RPMI8226 (cell line): ENCODE results near the gene CACNG8.

Experiments used
- DNase-seq: peaks from one replicate; pipeline ENCODE4 v3.0.0-alpha.2; 2015

Gene CACNG8

DNA sequence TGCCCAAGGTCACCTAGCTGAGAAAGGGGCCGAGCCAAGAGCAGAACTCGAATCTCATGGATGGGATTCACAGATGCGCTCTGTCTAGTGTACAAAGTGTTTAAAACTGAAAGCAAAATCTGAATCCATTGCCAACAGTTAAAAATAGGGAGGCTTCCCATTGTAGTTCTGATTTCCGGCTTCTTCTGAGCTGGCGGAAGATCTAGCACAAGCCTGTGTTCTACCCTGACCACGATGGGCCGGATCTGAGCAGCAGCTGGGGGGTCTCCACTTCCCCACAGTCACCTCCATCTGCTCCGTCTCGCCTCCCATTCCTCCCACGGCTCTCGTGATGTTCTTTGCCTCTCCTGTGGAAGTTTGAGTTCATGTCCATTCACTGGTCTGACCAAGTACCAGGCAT lies 2.4 kb downstream of the CACNG8 start:
- peak; percentile 30 for DNase-seq

DNA sequence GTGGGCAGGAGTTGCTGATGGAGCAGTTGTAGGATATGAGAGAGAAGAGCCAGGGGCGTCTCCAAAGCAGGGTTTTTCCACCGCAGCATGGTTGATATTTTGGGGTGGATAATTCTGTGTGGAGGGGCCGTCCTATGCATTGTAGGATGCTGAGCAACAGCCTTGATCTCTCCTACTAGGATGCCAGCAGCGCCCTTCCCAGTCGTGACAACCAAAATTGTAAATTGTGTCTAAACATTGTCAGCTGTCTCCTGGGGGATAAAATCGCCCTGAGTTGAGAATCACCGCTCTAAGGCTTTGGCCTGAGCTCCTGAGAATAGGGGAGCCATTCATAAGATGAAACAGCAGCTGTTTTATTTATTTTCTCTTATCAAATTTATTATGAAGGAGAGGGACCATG lies 4.2 kb downstream of the CACNG8 start:
- DNase-seq, result no peak

DNA sequence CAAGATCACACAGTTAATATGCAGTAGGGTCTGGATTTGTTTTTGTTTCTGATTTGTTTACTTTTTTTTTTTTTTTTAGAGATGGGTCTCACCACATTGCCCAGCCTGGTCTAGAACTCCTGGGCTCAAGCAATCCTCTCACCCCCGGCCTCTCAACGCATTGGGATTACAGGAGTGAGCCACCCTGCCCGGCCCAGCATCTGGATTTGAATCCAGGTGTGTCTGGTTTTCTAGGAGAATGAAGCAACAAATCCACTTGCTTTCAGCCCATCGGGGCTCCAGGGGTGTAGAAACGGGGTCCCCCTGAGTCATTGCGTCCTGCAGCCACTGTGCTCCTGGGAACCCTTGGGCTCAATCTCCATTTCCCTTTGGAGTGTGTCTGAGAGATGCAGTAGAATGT lies 6.6 kb downstream of the CACNG8 start:
- DNase-seq, result no peak

DNA sequence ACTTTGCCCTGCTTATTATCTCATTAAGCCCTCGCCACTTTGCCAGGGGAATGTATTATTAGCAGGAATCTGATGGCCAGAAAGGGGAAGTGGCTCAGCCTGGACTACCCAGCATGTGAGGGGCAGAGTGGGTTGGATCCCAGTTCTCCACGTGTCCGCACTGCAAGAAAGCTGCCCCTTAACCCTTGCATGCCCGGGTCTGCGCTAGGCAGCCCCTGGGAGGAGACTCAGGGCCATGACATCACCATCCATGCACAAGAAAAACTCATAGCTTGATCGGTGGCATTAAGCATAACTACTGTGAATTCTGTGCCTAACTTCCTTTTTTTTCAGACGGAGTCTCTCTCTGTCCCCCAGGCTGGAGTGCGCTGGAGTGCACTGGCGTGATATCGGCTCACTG lies 8.9 kb downstream of the CACNG8 start:
- peak; percentile 39 for DNase-seq

DNA sequence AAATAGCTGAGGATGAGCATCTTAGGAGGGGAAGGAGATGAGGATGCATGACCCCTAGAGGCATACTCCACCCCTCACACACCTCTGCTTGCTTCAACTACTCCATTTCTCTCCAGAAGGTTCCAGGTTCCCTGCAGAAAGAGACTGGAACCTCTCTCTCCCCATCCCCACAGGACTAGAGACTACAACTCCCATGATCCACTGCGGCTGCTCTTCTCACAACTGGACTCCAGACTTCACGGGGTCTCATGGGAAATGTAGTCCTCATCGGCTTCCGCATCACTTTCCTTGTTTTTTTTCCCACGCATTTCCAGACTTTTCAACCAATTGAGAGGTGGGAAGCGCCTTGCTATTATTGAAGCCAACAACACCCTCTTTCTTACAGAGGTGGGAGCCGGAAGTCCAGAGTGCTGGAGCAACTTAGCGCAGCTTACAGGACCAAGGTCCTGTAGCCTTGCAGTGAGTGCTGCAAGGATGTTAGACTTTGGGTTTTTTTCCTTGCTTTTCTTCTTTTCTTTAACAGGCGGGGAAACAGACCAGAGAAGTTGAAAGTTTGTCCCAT lies 14.8 kb downstream of the CACNG8 start:
- peak; percentile 82 for DNase-seq

DNA sequence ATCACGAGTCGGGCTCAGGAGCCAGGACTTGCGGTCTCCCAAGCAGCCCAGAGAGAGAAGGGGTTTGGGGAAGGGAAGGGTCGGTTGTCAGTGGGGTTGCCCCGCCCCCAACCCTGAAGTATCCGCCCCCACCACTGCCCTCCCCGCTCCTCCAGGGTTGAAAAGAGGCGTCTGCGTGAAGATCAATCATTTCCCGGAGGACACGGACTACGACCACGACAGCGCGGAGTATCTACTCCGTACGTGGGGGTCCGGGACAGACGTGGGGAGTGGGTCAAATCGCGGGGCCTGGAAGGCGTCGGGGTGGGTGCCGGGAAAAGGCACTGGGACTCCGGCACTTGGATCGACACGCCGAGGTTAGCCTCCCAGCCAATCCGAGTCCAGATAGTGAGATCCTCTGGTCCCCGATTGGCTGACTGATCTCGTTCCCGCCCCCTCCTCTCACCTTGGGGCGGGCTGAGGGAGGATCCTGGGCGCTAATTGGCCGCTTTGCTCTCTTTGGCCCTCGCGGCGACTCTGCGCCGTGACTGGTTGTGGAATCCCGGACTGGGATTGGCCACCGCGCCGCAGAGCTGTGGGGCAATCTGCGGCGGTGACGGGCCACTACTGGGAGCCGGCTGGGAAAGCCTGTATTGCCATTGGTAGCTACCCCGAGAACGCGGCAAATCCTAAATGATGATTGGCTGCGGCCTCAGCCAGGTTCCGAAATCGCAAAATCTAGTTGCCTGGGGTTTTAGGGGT lies 15.4 kb downstream of the CACNG8 start:
- peak; percentile 67 for DNase-seq

DNA sequence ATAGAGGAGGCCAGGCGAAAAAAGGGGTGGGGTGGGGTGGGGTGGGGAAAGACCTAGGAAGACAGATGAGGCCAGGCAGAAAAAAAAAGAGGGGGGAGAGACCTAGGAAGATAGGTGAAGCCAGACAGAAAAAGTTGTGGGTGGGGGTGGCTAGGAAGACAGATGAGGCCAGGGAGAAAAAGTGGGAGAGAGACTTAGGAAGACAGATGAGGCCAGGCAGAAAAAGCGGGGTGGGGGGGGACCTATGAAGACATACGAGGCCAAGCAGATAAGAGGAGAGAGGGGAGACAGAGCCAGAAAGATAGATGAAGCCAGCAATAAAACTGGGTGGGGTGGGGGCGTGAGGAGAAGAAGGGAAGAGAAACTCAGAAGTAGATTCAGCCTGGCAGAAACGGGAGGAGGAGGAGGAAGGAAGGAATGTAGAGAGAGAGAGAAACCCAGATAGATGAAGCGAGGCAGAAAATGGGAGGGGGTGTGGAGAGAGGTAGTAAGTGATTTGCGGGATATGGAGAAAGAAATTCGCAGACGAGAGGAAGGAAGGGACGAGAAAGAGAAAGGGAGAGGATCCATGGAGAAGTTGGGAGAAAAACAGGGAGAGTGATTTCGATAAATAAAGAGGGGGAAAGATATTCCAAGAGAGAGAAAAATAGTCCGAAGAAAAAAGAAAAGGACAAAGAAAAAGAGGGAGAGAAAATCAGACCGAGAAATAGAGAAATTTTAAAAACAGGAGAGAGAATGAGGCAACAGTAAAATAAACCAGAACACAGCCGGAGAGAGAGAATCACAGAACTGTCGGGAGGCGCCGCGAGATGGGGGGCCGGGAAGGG lies 16.5 kb downstream of the CACNG8 start:
- DNase-seq, result no peak

DNA sequence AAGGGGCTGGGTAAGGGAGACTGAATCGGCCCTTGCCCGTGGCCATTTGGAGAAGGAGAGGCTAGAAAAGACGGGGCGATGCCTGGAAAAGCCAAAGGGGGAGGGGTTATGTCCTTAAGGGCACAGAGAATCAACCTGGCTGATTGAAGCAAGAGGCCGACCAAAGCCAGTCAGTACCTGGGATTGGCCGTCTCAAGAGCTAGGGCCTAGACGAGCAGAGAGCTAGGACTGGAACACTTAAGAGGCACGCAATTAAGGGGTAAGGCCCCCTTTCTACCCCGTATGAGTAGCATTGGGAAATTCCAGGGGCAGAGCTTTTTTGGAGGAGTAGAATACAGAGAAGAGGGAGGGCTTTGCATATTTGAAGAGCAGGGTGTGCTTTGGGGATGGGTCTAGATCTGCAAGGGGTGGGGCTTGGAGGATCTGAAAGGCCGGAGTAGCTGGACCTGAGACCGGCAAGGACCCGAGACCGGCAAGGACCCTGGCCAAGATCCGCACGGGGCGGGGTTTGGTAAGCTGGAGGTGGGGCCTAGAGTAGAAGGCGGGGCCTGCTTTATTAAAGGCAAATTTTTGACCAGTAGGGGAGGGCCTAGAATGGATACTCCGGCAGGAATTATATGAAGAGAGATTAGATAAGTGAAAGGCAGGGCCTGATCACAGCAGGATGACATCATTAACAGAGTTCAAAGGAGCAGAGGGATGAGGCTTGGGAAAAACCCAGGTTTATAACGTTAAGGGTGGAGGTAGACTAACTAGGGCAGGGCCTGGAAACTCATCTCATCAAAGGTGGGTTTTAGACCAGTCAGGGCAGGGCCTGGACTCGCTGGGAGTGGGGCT lies 18.0 kb downstream of the CACNG8 start:
- DNase-seq, result peak; percentile 56

DNA sequence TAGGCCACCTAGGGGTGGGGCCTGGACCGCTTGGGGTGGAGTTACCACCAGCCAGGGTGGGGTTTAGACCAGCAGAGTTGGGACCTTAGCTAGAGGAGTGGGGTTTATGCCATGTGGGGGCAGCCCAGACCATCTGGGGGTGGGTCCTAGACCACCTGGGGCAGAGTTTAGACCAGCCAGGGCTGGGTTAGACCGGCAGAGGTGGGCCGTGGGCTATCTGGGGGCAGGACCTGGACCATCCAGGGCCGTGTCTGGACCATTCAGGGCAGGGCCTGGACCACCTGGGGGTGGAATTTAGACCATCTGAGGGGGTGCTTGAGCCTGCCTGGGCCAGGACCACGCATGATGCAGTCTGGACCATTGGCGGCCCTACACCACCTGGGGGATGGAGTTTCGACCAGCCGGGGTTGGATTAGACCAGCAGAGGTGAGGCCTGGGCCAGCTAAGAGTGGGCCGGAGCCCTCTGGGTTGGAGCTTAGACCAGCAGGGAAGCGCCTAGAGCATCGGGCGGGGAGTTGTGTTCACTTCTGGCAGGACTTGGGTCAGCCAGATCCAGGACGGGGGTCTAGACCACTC lies 18.7 kb downstream of the CACNG8 start:
- no peak for DNase-seq

DNA sequence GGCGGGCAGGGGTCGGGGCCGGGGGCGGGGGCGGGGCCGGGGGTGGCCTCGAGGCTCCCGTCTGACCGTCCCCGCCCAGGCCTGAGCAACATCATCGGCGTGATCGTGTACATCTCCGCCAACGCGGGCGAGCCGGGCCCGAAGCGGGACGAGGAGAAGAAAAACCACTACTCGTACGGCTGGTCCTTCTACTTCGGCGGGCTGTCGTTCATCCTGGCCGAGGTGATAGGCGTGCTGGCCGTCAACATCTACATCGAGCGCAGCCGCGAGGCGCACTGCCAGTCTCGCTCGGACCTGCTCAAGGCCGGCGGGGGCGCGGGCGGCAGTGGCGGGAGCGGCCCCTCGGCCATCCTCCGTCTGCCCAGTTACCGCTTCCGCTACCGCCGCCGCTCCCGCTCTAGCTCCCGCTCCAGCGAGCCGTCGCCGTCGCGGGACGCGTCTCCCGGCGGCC lies 19.3 kb downstream of the CACNG8 start:
- no peak for DNase-seq

DNA sequence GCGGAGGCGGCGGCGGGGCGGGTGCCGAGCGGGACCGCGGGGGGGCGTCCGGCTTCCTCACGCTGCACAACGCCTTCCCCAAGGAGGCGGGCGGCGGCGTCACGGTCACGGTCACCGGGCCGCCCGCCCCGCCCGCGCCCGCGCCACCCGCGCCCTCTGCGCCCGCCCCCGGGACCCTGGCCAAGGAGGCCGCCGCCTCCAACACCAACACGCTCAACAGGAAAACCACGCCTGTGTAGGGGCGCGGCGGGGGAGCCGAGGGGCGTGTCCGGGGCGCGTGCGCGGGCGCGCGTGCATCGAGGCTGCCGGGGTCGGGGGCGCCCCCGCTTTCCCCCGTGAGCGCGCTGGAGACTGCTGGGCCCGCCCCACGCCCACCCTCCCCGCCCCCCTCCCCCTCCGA lies 19.9 kb downstream of the CACNG8 start:
- DNase-seq, result no peak

DNA sequence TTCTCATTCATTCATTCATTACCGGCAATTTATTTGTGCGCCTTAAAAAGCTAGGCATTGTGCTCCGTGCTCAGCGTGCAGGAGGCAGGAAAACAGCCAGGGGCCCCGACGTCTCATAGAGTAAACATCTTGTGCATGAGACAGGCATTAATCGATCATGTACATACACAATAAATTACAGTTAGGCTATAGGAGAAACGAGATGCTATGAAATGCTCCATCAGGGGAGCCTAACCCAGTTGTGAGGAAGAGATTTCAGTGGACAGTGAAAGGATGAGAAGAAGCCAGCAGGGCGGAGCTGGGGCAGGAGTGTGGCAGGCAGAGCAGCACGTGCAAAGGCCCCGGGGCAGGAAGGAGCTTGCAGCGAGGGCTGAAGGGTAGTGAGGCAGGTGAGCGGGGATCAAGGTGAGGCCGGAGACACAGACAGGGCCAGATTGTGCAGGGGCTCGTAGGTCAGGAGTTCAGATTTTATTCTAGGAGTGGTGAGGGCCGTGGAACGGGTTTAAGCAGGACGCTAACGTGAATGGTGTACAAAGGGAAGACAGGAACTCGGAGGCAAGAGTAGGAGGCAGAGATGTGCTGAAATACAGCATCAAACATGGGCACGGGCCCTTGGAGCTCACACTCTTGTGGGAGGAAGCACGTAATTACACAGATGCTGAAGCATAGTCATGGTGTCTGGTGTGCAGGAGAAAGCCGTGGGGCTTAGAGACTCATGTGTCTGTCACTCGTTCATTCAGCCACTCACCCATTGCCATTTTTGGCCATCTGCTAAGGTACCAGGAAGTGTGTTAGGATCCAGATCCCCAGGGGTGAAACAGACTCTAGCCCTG lies 20.9 kb downstream of the CACNG8 start:
- no peak for DNase-seq

DNA sequence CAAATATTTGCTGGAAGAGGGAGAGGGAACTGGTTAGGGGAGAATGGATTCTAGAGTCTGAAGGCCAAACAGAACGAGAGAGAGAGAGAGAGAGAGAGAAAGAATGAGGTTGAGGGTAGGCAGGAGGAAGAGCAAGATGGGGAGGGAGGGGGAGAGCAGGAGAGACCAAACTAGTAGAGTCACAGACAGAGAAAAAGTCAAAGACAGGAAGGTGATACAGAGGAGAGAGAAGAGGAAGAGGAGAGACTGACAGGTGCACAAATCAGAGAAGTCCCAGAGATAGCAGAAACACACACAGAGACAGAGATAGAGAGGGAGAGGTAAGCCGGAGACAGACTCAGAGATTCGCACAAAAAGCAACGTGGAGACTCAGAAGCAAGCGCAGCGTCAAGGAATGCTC lies 23.1 kb downstream of the CACNG8 start:
- DNase-seq, result no peak

DNA sequence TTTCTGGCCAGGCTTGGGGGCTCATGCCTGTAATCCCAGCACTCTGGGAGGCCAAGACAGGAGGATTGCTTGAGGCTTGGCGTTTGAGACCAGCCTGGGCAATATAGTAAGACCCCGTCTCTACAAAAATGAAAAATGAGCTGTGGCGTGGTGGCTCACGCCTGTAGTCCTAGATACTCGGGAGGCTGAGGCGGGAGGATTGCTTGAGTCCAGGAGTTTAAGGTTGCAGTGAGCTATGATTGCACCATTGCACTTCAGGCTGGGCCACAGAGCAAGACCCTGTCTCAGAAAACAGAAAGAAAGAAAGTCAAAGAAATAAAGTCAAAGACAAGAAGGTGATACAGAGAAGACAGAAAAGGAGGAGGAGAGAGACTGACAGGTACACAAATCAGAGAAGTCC lies 26.2 kb downstream of the CACNG8 start:
- no peak for DNase-seq

DNA sequence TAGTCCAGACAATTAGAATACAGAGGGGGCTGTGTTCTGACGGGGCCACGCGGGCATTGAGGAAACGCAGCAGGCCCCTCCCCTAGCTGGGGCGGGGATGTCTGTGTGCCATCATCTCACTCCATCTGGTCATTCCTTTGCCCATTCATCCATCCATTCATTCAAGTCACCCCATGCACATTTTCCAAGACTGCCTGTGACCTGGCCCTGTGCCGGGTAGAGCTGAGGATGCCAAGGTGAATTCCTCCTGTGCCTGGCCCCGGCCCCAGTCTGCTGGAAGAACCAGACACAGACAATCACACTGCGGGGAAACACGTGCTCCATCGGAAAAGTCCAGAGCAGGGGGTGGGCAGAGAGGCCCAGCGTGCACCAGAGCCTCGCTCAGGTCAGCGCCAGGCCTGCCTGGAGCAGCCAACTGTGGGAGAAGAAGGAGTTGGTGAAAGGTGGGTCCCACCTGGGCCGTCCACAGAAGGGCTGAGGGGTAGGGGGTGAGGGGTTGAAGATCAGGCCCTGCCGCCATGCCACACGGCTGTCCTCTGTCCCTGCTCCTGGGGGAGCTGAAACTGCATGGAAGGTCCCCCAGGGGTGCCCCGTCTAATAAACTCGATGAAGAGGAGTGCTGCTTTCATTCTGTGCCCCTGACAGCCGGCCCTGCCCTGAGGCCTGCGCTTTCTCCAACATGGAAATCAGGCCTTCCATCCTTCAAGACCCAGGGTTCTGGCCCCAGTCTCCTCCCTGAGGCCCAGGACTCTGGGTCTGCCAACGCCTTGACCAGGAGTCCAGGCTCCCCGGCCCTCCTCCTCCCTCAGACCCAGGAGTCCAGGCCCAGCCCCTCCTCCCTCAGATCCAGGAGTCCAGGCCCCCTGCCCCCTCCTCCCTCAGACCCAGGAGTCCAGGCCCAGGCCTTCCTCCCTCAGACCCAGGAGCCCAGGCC lies 27.1 kb downstream of the CACNG8 start:
- no peak for DNase-seq

DNA sequence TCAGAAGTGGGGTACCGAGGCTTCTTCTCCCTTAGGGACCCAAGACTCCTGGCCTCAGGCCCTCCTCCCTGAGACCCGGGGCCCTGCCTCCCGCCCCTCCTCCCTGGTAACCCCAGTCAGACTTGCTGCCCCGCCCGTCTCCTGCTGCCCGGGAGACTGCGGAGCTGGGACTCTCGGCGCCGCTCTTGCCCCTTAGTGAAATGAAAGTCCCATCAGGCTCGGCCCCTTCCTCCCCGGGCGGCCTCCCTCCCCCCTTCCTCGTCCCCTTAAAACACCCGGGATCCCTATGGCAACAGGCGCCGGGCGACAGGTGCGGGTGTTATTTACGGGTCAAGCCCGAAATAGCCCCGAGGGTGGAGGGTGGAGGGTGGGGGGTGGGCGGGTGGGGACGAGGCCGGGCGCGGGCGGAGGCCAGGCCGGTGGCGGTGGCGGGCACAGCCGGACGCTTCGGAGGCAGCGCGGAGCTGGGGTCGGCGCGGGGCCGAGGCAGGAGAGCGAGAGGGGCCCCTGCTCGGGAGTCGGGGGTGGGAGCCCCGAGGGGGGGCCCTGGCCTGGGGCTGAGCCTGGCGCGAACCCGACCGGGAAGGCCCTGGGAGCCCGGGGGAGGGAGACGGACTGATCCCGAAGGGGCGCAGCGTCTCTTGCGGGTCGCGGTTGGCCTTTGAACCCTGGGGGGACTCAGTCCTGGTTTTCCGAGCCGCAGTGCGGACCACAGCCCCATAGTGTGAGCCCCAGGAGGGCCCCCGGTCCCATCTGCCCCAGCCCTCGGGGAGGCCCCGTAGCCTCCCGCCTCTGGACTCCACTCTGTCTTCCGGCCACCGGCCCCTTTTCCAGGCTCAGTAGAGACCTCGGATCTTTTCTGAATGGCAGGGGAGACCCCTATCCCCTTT lies 28.7 kb downstream of the CACNG8 start, which contains the start of gene CACNG6:
Gene CACNG6, plus strand, starts transcription at position 414 of the 890 bp plus-strand sequence. CDS start 1,241 bp downstream, outside the sequence.
- DNase-seq, result peak; percentile 90

DNA sequence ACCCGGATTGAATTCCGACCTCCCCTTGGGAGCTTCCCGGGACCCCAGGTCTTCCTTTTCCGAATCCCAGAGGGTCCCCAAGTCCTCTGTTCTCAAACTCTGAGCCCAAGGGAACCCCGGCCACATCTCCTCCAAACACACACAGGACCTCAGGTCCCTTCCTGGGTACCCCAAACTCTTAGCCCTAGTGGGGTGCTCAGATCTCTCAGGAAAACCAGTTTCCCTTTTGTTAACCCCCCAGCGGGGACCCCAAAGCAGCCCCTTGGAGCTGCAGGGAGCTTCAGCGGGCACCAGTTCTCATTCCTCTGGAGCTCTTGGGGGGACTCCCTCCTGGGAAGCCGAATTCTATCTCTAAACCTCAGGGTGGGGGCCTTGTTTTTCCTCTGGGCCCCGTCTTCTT lies 29.5 kb downstream of the CACNG8 start:
- no peak for DNase-seq

DNA sequence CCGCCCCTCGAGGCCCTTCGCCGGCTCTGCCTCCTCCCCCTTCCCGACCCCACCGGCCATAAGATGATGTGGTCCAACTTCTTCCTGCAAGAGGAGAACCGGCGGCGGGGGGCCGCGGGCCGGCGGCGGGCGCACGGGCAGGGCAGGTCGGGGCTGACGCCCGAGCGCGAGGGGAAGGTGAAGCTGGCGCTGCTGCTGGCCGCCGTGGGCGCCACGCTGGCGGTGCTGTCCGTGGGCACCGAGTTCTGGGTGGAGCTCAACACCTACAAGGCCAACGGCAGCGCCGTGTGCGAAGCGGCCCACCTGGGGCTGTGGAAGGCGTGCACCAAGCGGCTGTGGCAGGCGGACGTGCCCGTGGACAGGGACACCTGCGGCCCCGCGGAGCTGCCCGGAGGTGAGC lies 30.1 kb downstream of the CACNG8 start:
- no peak for DNase-seq

DNA sequence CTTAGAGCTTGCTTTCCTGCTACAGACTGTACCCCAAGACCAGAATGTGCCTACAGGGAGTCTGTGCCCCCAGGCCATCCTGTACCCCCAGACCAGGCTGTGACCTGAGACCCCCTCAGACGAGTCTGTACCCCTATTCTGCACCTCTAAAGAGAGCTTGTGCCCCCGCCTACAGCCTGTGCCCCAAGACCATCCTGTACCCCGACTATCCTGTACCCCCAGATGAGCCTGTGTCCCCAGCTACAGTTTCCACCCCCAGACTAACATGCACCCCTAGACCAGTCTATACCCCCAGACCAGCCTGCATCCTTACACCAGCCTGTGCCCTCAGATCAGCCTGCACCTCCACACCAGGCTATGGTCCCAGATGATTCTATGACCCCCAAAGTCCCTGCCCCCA lies 30.7 kb downstream of the CACNG8 start:
- DNase-seq, result no peak
